AG04449 (cell line): Measurements from ENCODE around the gene ARHGAP26.

Experiments
- CTCF ChIA-PET: fragments of 350-600 bp; formaldehyde crosslinking; extraction: SDS; loops from one replicate; lab custom pipeline; 2021; ENCODE audit warnings: antibody characterized with exemption; lab: Yijun Ruan, JAX
- POLR2A ChIA-PET: fragments of 400-600, 350-600 bp; formaldehyde crosslinking; extraction: SDS; loops from one replicate; lab custom pipeline; 2020; ENCODE audit warnings: antibody characterized with exemption, inconsistent platforms; lab: Yijun Ruan, JAX
- DNase-seq: peaks from one replicate; pipeline ENCODE4 v3.0.0-alpha.2; 2010; ENCODE audit warnings: low read depth, low spot score
- H3K4me3 ChIP-seq: 2 replicates; pipeline ENCODE4 v1.5.1; 2011; ENCODE audit warnings: low read depth, mild to moderate bottlenecking, control low read depth, low read length
- CTCF ChIP-seq: IDR thresholded peaks from one replicate; pipeline ENCODE4 v1.5.1; 2011; ENCODE audit warnings: mild to moderate bottlenecking, moderate library complexity, low read length, control low read depth, inconsistent platforms; ENCODE audit not compliant: insufficient read depth; ENCODE audit errors: missing control alignments

ARHGAP26 gene

GRCh38 chr5:143025376-143025775 lies 255.2 kb downstream of the ARHGAP26 start:
- no peak for TF ChIP-seq CTCF
- no peak overlapping the region for H3K4me3 ChIP-seq
- CTCF ChIA-PET, result interaction anchor here (0.7 to 1.3 kb wide), 3 partner anchors 9 to 103 kb away, joined by 3 to 4 read pairs (median 3); no protein-coding TSS in a partner anchor
- DNase-seq, result no peak
- POLR2A ChIA-PET, result no interaction called here

- ChIA-PET POLR2A (no interaction called here), CTCF (interaction anchor here (1.0 kb wide), 1 partner anchor 9 kb away, joined by 4 read pairs; no protein-coding TSS in a partner anchor)
- no peak for TF ChIP-seq CTCF
- H3K4me3 ChIP-seq, result no peak overlapping the region
- DNase-seq, result no peak
Observed at GRCh38 chr5:143025971-143026370, 255.8 kb downstream of the ARHGAP26 start.

- no peak overlapping the region for H3K4me3 ChIP-seq
- CTCF ChIA-PET, result no interaction called here
- POLR2A ChIA-PET, result no interaction called here
- TF ChIP-seq CTCF, result no peak
- DNase-seq, result no peak
Observed at GRCh38 chr5:143026380-143026779, 256.2 kb downstream of the ARHGAP26 start.

- TF ChIP-seq CTCF, result no peak
- no peak overlapping the region for H3K4me3 ChIP-seq
- no peak for DNase-seq
- ChIA-PET CTCF (interaction anchor here (1.1 kb wide), 1 partner anchor 13 kb away, joined by 5 read pairs; no protein-coding TSS in a partner anchor), POLR2A (no interaction called here)
Observed at GRCh38 chr5:143029293-143029692, 259.1 kb downstream of the ARHGAP26 start.

- CTCF ChIA-PET, result interaction anchor here (1.1 kb wide), 1 partner anchor 14 kb away, joined by 5 read pairs; no protein-coding TSS in a partner anchor
- DNase-seq, result no peak
- no peak for TF ChIP-seq CTCF
- H3K4me3 ChIP-seq, result no peak overlapping the region
- POLR2A ChIA-PET, result no interaction called here
Observed at GRCh38 chr5:143030349-143030748, 260.2 kb downstream of the ARHGAP26 start.

- no peak for DNase-seq
- TF ChIP-seq CTCF, result no peak
- ChIA-PET CTCF (interaction anchor here (0.8 kb wide), 1 partner anchor 12 kb away, joined by 3 read pairs; no protein-coding TSS in a partner anchor), POLR2A (interaction anchor here (0.6 kb wide), 1 partner anchor 378 kb away, joined by 3 read pairs; no protein-coding TSS in a partner anchor)
- H3K4me3 ChIP-seq, result no peak overlapping the region
Observed at GRCh38 chr5:143031781-143032580, 261.8 kb downstream of the ARHGAP26 start.
